Coronary artery (tissue), 2 donors: Measurements from ENCODE around the gene SLIT3.

Experiments used
- DNase-seq: peaks from one replicate; pipeline ENCODE4 v3.0.0-alpha.2; 2017; ENCODE audit warnings: low spot score
- H3K27ac ChIP-seq, 2 donors: fragments of 200-600 bp; sonication (generic); one replicate each; pipeline ENCODE4 v1.5.1; 2016 to 2019
- H3K4me3 ChIP-seq: fragments of 200-600 bp; sonication (generic); 2 replicates; pipeline ENCODE4 v1.5.1; 2016; ENCODE audit warnings: mild to moderate bottlenecking, moderate library complexity
- CTCF ChIP-seq: fragments of 200-600 bp; sonication (generic); IDR thresholded peaks from one replicate; pipeline ENCODE4 v1.5.1; 2019; ENCODE audit warnings: antibody characterized with exemption

Gene SLIT3

GRCh38 chr5:169336242-169336641, 35.3 kb upstream of the SLIT3 start:
- Histone ChIP-seq H3K4me3 (no peak overlapping the region), H3K27ac (no peak overlapping the region)
- TF ChIP-seq CTCF: no peak
- DNase-seq: no peak

GRCh38 chr5:169335806-169336205, 34.9 kb upstream of the SLIT3 start:
- Histone ChIP-seq H3K27ac (no peak overlapping the region), H3K4me3 (no peak overlapping the region)
- DNase-seq: no peak
- TF ChIP-seq CTCF: no peak

GRCh38 chr5:169333518-169333917, 32.6 kb upstream of the SLIT3 start:
- no peak overlapping the region for H3K27ac ChIP-seq
- no peak for TF ChIP-seq CTCF
- DNase-seq: no peak
- H3K4me3 ChIP-seq: no peak overlapping the region

- no peak overlapping the region for H3K27ac ChIP-seq
- DNase-seq: no peak
- no peak for TF ChIP-seq CTCF
- H3K4me3 ChIP-seq: no peak overlapping the region
Observed at GRCh38 chr5:169331292-169331852, 30.4 kb upstream of the SLIT3 start.

- Histone ChIP-seq H3K4me3 (no peak overlapping the region), H3K27ac (no peak overlapping the region)
- TF ChIP-seq CTCF: no peak
- no peak for DNase-seq
Observed at GRCh38 chr5:169328401-169328800, 27.5 kb upstream of the SLIT3 start.

GRCh38 chr5:169325273-169325672, 24.3 kb upstream of the SLIT3 start:
- Histone ChIP-seq H3K27ac (no peak overlapping the region), H3K4me3 (no peak overlapping the region)
- DNase-seq: no peak
- TF ChIP-seq CTCF: no peak

- Histone ChIP-seq H3K4me3 (no peak overlapping the region), H3K27ac (no peak overlapping the region)
- DNase-seq: no peak
- TF ChIP-seq CTCF: no peak
Observed at GRCh38 chr5:169318556-169318955, 17.6 kb upstream of the SLIT3 start.
